Measurements from ENCODE around the gene SERPINA5.

The SERPINA5 gene

GRCh38 chr14:94640721-94641631, 59.8 kb downstream of the SERPINA5 start:
- TF ChIP-seq CTCF (IDR thresholded peaks at IDR 0.05), result no peak
- Histone ChIP-seq H3K4me1 (peaks cover 1% of the 10 kb centered on the region), H3K27me3 (ENCODE audit: control insufficient read depth, insufficient read depth, low read length) (no peaks in the 10 kb centered on the region)

GRCh38 chr14:94641632-94641955, 60.4 kb downstream of the SERPINA5 start:
- Histone ChIP-seq H3K4me1 (no peaks in the 10 kb centered on the region), H3K36me3 (ENCODE audit: control insufficient read depth, insufficient read depth, low read length) (no peaks in the 10 kb centered on the region), H3K27ac (no peak overlapping the region), H3K4me2 (ENCODE audit: low read length) (no peak overlapping the region), H3K9ac (no peak overlapping the region), H3K4me3 (ENCODE audit: low read depth, low read length) (no peak overlapping the region), H3K27me3 (ENCODE audit: control insufficient read depth, insufficient read depth, low read length) (no peaks in the 10 kb centered on the region), H3K9me3 (ENCODE audit: control insufficient read depth, low read length) (no peaks in the 10 kb centered on the region), H3K79me2 (no peaks in the 10 kb centered on the region), H2AFZ (no peak overlapping the region)
- no peak for TF ChIP-seq CTCF (IDR thresholded peaks at IDR 0.05)

More at GRCh38 chr14:94640721-94641631, 59.8 kb downstream of the SERPINA5 start:
- no peak overlapping the region for H3K27ac ChIP-seq
- no peak overlapping the region for H3K4me3 ChIP-seq (ENCODE audit: low read depth, low read length)
- no peaks in the 10 kb centered on the region for H3K36me3 ChIP-seq (ENCODE audit: control insufficient read depth, insufficient read depth, low read length)
- H3K79me2 ChIP-seq, result no peaks in the 10 kb centered on the region
- H3K4me2 ChIP-seq (ENCODE audit: low read length), result no peak overlapping the region
- H3K9me3 ChIP-seq (ENCODE audit: control insufficient read depth, low read length), result no peaks in the 10 kb centered on the region
- H3K9ac ChIP-seq, result no peak overlapping the region
- no peak overlapping the region for H2AFZ ChIP-seq

Data from parathyroid adenoma (tissue), 2 donors.